ENCODE data around the gene TEX53.

TEX53 gene

GRCh38 chr9:114657705-114658104, at the start of gene TEX53:
Gene TEX53 (minus strand): TSS chr9:114657805. CDS start chr9:114657774, 31 bp downstream.
- DNase-seq (ENCODE audit: low read depth in 3 of 3): no peak

- no peak for DNase-seq (ENCODE audit: low read depth in 3 of 3)
Measured at GRCh38 chr9:114706711-114707110, 49.1 kb upstream of the TEX53 start.

GRCh38 chr9:114701988-114702387, 44.4 kb upstream of the TEX53 start:
- no peak for DNase-seq (ENCODE audit: low read depth in 3 of 3)

- no peak for DNase-seq (ENCODE audit: low read depth in 3 of 3)
Measured at GRCh38 chr9:114697951-114698351, 40.3 kb upstream of the TEX53 start.

GRCh38 chr9:114696814-114697544, 39.4 kb upstream of the TEX53 start:
- DNase-seq (ENCODE audit: low read depth in 3 of 3): no peak

GRCh38 chr9:114695948-114696347, 38.3 kb upstream of the TEX53 start:
- DNase-seq (ENCODE audit: low read depth in 3 of 3): no peak

- DNase-seq (ENCODE audit: low read depth in 3 of 3): no peak
Measured at GRCh38 chr9:114694719-114695269, 37.2 kb upstream of the TEX53 start.

- no peak for DNase-seq (ENCODE audit: low read depth in 3 of 3)
Measured at GRCh38 chr9:114694146-114694545, 36.5 kb upstream of the TEX53 start.

GRCh38 chr9:114693248-114693855, 35.7 kb upstream of the TEX53 start:
- no peak for DNase-seq (ENCODE audit: low read depth in 3 of 3)

- DNase-seq (ENCODE audit: low read depth in 3 of 3): no peak
Measured at GRCh38 chr9:114691956-114692295, 34.3 kb upstream of the TEX53 start.

- DNase-seq (ENCODE audit: low read depth in 3 of 3): peak in 2 of 3 experiments; percentile 50 to 56
Measured at GRCh38 chr9:114691046-114691955, 33.7 kb upstream of the TEX53 start.

GRCh38 chr9:114690308-114690707, 32.7 kb upstream of the TEX53 start:
- no peak for DNase-seq (ENCODE audit: low read depth in 3 of 3)

GRCh38 chr9:114689813-114690212, 32.2 kb upstream of the TEX53 start:
- no peak for DNase-seq (ENCODE audit: low read depth in 3 of 3)

- no peak for DNase-seq (ENCODE audit: low read depth in 3 of 3)
Measured at GRCh38 chr9:114688909-114689610, 31.5 kb upstream of the TEX53 start.

- no peak for DNase-seq (ENCODE audit: low read depth in 3 of 3)
Measured at GRCh38 chr9:114688379-114688778, 30.8 kb upstream of the TEX53 start.

GRCh38 chr9:114687034-114687433, 29.4 kb upstream of the TEX53 start:
- DNase-seq (ENCODE audit: low read depth in 3 of 3): no peak

- no peak for DNase-seq (ENCODE audit: low read depth in 3 of 3)
Measured at GRCh38 chr9:114685951-114686350, 28.3 kb upstream of the TEX53 start.

- DNase-seq (ENCODE audit: low read depth in 3 of 3): no peak
Measured at GRCh38 chr9:114684036-114684435, 26.4 kb upstream of the TEX53 start.

- no peak for DNase-seq (ENCODE audit: low read depth in 3 of 3)
Measured at GRCh38 chr9:114682846-114683245, 25.2 kb upstream of the TEX53 start.

GRCh38 chr9:114681594-114682332, 24.2 kb upstream of the TEX53 start, which contains the start of gene TEX48:
Gene TEX48 (minus strand): TSS chr9:114682192. CDS start chr9:114671723, 10,469 bp downstream.
- peak in 2 of 3 experiments; percentile 54 to 76 for DNase-seq (ENCODE audit: low read depth in 3 of 3)

All from stimulated activated CD4-positive, alpha-beta T cell treated with anti-CD3 and anti-CD28 coated beads, TNF-alpha, amount 100 ng/mL, for 4 hours (primary cell).